Loucy (cell line): ENCODE results near the gene EFNB2.

ENCODE experiments used
- CTCF ChIP-seq: fragments of 200-600 bp; sonication (generic); conservative IDR thresholded peaks from 2 replicates; pipeline ENCODE4 v1.5.1; 2014; ENCODE audit warnings: mild to moderate bottlenecking, antibody characterized with exemption, low read length
- EZH2phosphoT487 ChIP-seq: fragments of 200-600 bp; IDR thresholded peaks from 2 replicates; pipeline ENCODE4 v1.6.1; 2018; ENCODE audit warnings: antibody characterized with exemption, mild to moderate bottlenecking, moderate library complexity, borderline replicate concordance

GRCh38 chr13:106494506-106494905 is 41.0 kb downstream of the EFNB2 start:
- TF ChIP-seq CTCF (no peak), EZH2phosphoT487 (no peak)
